Stimulated activated naive CD4-positive, alpha-beta T cell treated with Interleukin-2 at 50 U/mL for 16 hours (primary cell): Measurements from ENCODE around the gene RYR1.
"Not testable (repeated sequence)": the region's sequence is repeated elsewhere in the genome, so short reads cannot be mapped to it uniquely, and the experiment has no call there.

Experiments
- DNase-seq: peaks from one replicate; lab custom pipeline; 2025; lab: John Stamatoyannopoulos, UW

RYR1 gene

GRCh38 chr19:38400361-38400760 is 33.1 kb upstream of the RYR1 start:
- DNase-seq, result no peak

- no peak for DNase-seq
Observed at GRCh38 chr19:38401148-38401547, 32.3 kb upstream of the RYR1 start.

GRCh38 chr19:38402623-38402966 is 30.9 kb upstream of the RYR1 start:
- no peak for DNase-seq

GRCh38 chr19:38402967-38403674 is 30.4 kb upstream of the RYR1 start, which contains the start of gene FAM98C:
Gene FAM98C, plus strand, starts transcription at chr19:38403093. Its CDS starts 61 bp downstream, at chr19:38403154.
- DNase-seq, result peak; percentile 98

GRCh38 chr19:38404858-38405257 is 28.6 kb upstream of the RYR1 start:
- DNase-seq, result no peak

- DNase-seq, result no peak
Observed at GRCh38 chr19:38405276-38405675, 28.2 kb upstream of the RYR1 start.

GRCh38 chr19:38409631-38410133 is 23.8 kb upstream of the RYR1 start:
- no peak for DNase-seq

- DNase-seq, result not testable (repeated sequence)
Observed at GRCh38 chr19:38410407-38410806, 23.1 kb upstream of the RYR1 start.

- DNase-seq, result no peak
Observed at GRCh38 chr19:38411041-38411712, 22.3 kb upstream of the RYR1 start.

GRCh38 chr19:38411898-38412297 is 21.6 kb upstream of the RYR1 start:
- not testable (repeated sequence) for DNase-seq

GRCh38 chr19:38412491-38412890 is 21.0 kb upstream of the RYR1 start:
- no peak for DNase-seq

- no peak for DNase-seq
Observed at GRCh38 chr19:38412961-38413360, 20.5 kb upstream of the RYR1 start.

GRCh38 chr19:38413416-38413815 is 20.1 kb upstream of the RYR1 start:
- no peak for DNase-seq

GRCh38 chr19:38417146-38417543 is 16.3 kb upstream of the RYR1 start:
- DNase-seq, result no peak

GRCh38 chr19:38417544-38418506 is 15.7 kb upstream of the RYR1 start:
- DNase-seq, result peak; percentile 51

- DNase-seq, result no peak
Observed at GRCh38 chr19:38420935-38421334, 12.6 kb upstream of the RYR1 start.

GRCh38 chr19:38421856-38422255 is 11.6 kb upstream of the RYR1 start:
- DNase-seq, result no peak

- DNase-seq, result no peak
Observed at GRCh38 chr19:38422438-38422837, 11.1 kb upstream of the RYR1 start.

GRCh38 chr19:38424272-38424671 is 9.2 kb upstream of the RYR1 start:
- DNase-seq, result no peak

GRCh38 chr19:38425222-38425809 is 8.2 kb upstream of the RYR1 start:
- no peak for DNase-seq

GRCh38 chr19:38425810-38426466 is 7.6 kb upstream of the RYR1 start, which contains the start of gene RASGRP4:
Gene RASGRP4, minus strand, starts transcription at chr19:38426219. Its CDS starts 128 bp downstream, at chr19:38426091.
- peak; percentile 49 for DNase-seq
